Liver (tissue), 9 donors: ENCODE measurements around the gene XYLT2. TPM values are rescaled to one million over a fixed set of nuclear protein-coding genes. Genes with fewer than 3 reads are reported as not detected.

Experiments used
- DNase-seq: peaks from one replicate; pipeline ENCODE4 v3.0.0-alpha.2; 2017; ENCODE audit warnings: low spot score
- H3K27ac ChIP-seq, 2 donors: one replicate each; pipeline ENCODE4 v1.7.0; 2013; ENCODE audit warnings: inconsistent platforms in 2 of 2, low read length in 2 of 2, control low read depth in 1 of 2, low read depth in 1 of 2, mild to moderate bottlenecking in 1 of 2
- H3K27me3 ChIP-seq, 4 donors: one replicate each; pipeline versions ENCODE4 v1.6.1 to v1.7.0; 2013; ENCODE audit warnings: low read length in 3 of 4, inconsistent platforms in 1 of 4, mild to moderate bottlenecking in 1 of 4, moderate library complexity in 1 of 4; ENCODE audit not compliant: control insufficient read depth in 4 of 4, insufficient read depth in 4 of 4
- H3K36me3 ChIP-seq, 4 donors: one replicate each; pipeline versions ENCODE4 v1.6.1 to v1.7.0; 2013; ENCODE audit warnings: low read length in 3 of 4, mild to moderate bottlenecking in 3 of 4, low read depth in 1 of 4, moderate library complexity in 1 of 4; ENCODE audit not compliant: control insufficient read depth in 4 of 4, insufficient read depth in 3 of 4
- H3K4me1 ChIP-seq, 4 donors: one replicate each; pipeline versions ENCODE4 v1.6.1 to v1.7.0; 2013; ENCODE audit warnings: low read length in 3 of 4, mild to moderate bottlenecking in 3 of 4, moderate library complexity in 1 of 4; ENCODE audit not compliant: control insufficient read depth in 4 of 4, insufficient read depth in 4 of 4
- H3K4me3 ChIP-seq, 3 donors: one replicate each; pipeline versions ENCODE4 v1.6.1 to v1.7.0; 2013; ENCODE audit warnings: low read length in 3 of 3, control low read depth in 1 of 3, low read depth in 1 of 3, mild to moderate bottlenecking in 1 of 3
- H3K9ac ChIP-seq, 2 donors: one replicate each; pipeline ENCODE4 v1.7.0; 2013; ENCODE audit warnings: low read length in 2 of 2, mild to moderate bottlenecking in 2 of 2, moderate library complexity in 2 of 2, control low read depth in 1 of 2, low read depth in 1 of 2
- H3K9me3 ChIP-seq, 4 donors: one replicate each; pipeline versions ENCODE4 v1.6.1 to v1.7.0; 2013; ENCODE audit warnings: low read length in 3 of 4; ENCODE audit not compliant: control insufficient read depth in 4 of 4
- ATF3 ChIP-seq: IDR thresholded peaks from 2 replicates; pipeline ENCODE4 v1.6.1; 2016; ENCODE audit warnings: antibody characterized with exemption
- CTCF ChIP-seq: fragments of 150-350 bp; IDR thresholded peaks from 2 replicates; pipeline ENCODE4 v1.5.1; 2017; ENCODE audit warnings: improper control_type of control experiment, low read depth, low read length; ENCODE audit not compliant: missing input control
- EGR1 ChIP-seq, 2 donors: IDR thresholded peaks; 2 replicates each; pipeline ENCODE4 v1.6.1; 2016 to 2018; ENCODE audit warnings: antibody characterized with exemption in 2 of 2, low read depth in 2 of 2
- FOXA1 ChIP-seq: IDR thresholded peaks from 2 replicates; pipeline ENCODE4 v1.6.1; 2016; ENCODE audit warnings: antibody characterized with exemption
- FOXA2 ChIP-seq: IDR thresholded peaks from 2 replicates; pipeline ENCODE4 v1.6.1; 2016; ENCODE audit warnings: antibody characterized with exemption
- GABPA ChIP-seq, 2 donors: IDR thresholded peaks in 1 of 2; conservative IDR thresholded peaks in 1 of 2; 2 replicates each; pipeline ENCODE4 v1.6.1; 2016; ENCODE audit warnings: antibody characterized with exemption in 2 of 2, mild to moderate bottlenecking in 1 of 2, moderate library complexity in 1 of 2
- HNF4A ChIP-seq, 2 donors: conservative IDR thresholded peaks; 2 replicates each; pipeline ENCODE4 v1.6.1; 2016; ENCODE audit warnings: antibody characterized with exemption in 2 of 2, mild to moderate bottlenecking in 2 of 2
- HNF4G ChIP-seq: IDR thresholded peaks from 2 replicates; pipeline ENCODE4 v1.6.1; 2016; ENCODE audit warnings: antibody characterized with exemption
- JUND ChIP-seq, 2 donors: IDR thresholded peaks; 2 replicates each; pipeline ENCODE4 v1.6.1; 2016; ENCODE audit warnings: antibody characterized with exemption in 2 of 2
- MAX ChIP-seq: IDR thresholded peaks from 2 replicates; pipeline ENCODE4 v1.6.1; 2016; ENCODE audit warnings: antibody characterized with exemption
- NR2F2 ChIP-seq: IDR thresholded peaks from 2 replicates; pipeline ENCODE4 v1.6.1; 2016; ENCODE audit warnings: antibody characterized with exemption
- RAD21 ChIP-seq, 2 donors: IDR thresholded peaks; 2 replicates each; pipeline ENCODE4 v1.6.1; 2016; ENCODE audit warnings: antibody characterized with exemption in 2 of 2, mild to moderate bottlenecking in 2 of 2
- REST ChIP-seq: IDR thresholded peaks from 2 replicates; pipeline ENCODE4 v1.6.1; 2016; ENCODE audit warnings: antibody characterized with exemption, mild to moderate bottlenecking
- RXRA ChIP-seq, 2 donors: IDR thresholded peaks; 2 replicates each; pipeline ENCODE4 v1.6.1; 2017 to 2018; ENCODE audit warnings: antibody characterized with exemption in 2 of 2, mild to moderate bottlenecking in 1 of 2
- SP1 ChIP-seq: IDR thresholded peaks from 2 replicates; pipeline ENCODE4 v1.6.1; 2018; ENCODE audit warnings: antibody characterized with exemption, mild to moderate bottlenecking
- TAF1 ChIP-seq: conservative IDR thresholded peaks from 2 replicates; pipeline ENCODE4 v1.6.1; 2016; ENCODE audit warnings: antibody characterized with exemption, mild to moderate bottlenecking
- YY1 ChIP-seq: IDR thresholded peaks from 2 replicates; pipeline ENCODE4 v1.6.1; 2016; ENCODE audit warnings: antibody characterized with exemption, mild to moderate bottlenecking
- WGBS: extraction: QIAGEN DNeasy Blood & Tissue Kit; methylation state at CpG from one replicate; pipeline ENCODE4 v1.1.7; 2013; 5-methylcytosine and 5-hydroxymethylcytosine counted together
- polyA plus RNA-seq, 2 donors: library from polyadenylated mRNA; stranded (reverse) in 1 of 2; unstranded in 1 of 2; fragments of 200-250 nt in 1 of 2; fragments of >200 nt in 1 of 2; fragmentation: Nextera tagmentation in 1 of 2; extraction: Ambion mirVana in 1 of 2; gene quantifications; one replicate each; pipeline versions ENCODE4 v1.2.1 to v1.2.3, GENCODE V29; 2013 to 2015
- total RNA-seq, 2 donors: library from RNA; depleted of rRNA; stranded (reverse); fragments of >200 nt; gene quantifications; one replicate each; pipeline ENCODE4 v1.2.3, GENCODE V29; 2014
- TF ChIP-seq, protein P1 (sequence below): IDR thresholded peaks from 2 replicates; pipeline ENCODE4 v1.6.1; 2016; ENCODE audit warnings: antibody characterized with exemption
- donor health status: healthy.
- donor health status: healthy.
- donor health status: healthy.
- donor health status: healthy.
- donor health status: healthy.

XYLT2 gene
- total and polyA plus RNA-seq, 4 donors, result 5.3 to 11.3 (median 8.2) TPM

GRCh38 chr17:50365165-50365564, 19.2 kb downstream of the XYLT2 start:
- no peak overlapping the region for H3K27ac ChIP-seq
- H3K4me1 ChIP-seq, result no peaks in the 10 kb centered on the region
- H3K4me3 ChIP-seq, result no peak overlapping the region
- peaks cover 8 to 48% (median 35%) of the 10 kb centered on the region in 4 donors for H3K36me3 ChIP-seq
- no peaks in the 10 kb centered on the region for H3K27me3 ChIP-seq
- TF ChIP-seq ATF3 (no peak), FOXA2 (no peak), CTCF (no peak), GABPA (IDR thresholded peaks at IDR 0.05 in 1 of 2, conservative IDR thresholded peaks at IDR 0.05 in 1 of 2) (no peak), NR2F2 (no peak), HNF4A (conservative IDR thresholded peaks at IDR 0.05) (no peak), JUND (IDR thresholded peaks at IDR 0.05) (no peak), RAD21 (IDR thresholded peaks at IDR 0.05) (no peak), YY1 (no peak), MAX (no peak), TAF1 (no peak), SP1 (no peak), RXRA (IDR thresholded peaks at IDR 0.05) (no peak), REST (no peak), HNF4G (no peak), EGR1 (IDR thresholded peaks at IDR 0.05; ENCODE audit: low read depth in 2 of 2) (no peak), FOXA1 (no peak)
- TF ChIP-seq, protein P1, sequence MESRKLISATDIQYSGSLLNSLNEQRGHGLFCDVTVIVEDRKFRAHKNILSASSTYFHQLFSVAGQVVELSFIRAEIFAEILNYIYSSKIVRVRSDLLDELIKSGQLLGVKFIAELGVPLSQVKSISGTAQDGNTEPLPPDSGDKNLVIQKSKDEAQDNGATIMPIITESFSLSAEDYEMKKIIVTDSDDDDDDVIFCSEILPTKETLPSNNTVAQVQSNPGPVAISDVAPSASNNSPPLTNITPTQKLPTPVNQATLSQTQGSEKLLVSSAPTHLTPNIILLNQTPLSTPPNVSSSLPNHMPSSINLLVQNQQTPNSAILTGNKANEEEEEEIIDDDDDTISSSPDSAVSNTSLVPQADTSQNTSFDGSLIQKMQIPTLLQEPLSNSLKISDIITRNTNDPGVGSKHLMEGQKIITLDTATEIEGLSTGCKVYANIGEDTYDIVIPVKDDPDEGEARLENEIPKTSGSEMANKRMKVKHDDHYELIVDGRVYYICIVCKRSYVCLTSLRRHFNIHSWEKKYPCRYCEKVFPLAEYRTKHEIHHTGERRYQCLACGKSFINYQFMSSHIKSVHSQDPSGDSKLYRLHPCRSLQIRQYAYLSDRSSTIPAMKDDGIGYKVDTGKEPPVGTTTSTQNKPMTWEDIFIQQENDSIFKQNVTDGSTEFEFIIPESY, result no peak
- DNase-seq, result no peak
- H3K9me3 ChIP-seq, result no peaks in the 10 kb centered on the region
- WGBS, result 68% methylated on average over 2 of the region's 2 CpGs
- H3K9ac ChIP-seq, result no peak overlapping the region
